ENCODE measurements around the gene ZDHHC14. TPM values are rescaled to one million over a fixed set of nuclear protein-coding genes. Genes with fewer than 3 reads are reported as not detected.

ZDHHC14 gene
- polyA plus RNA-seq, 1 donor (not counting 4 experiments of a cell fraction or from before 2014, with no cell fraction given), result 6.4 TPM

- dilution Hi-C loops (cut with MboI; ENCODE audit: extremely low pct_ligation_motif_present, low sequenced_read_pairs), result no loop called here
- Histone ChIP-seq H4K20me1 (ENCODE audit: control insufficient read depth, extremely low read depth, insufficient read depth, low read length) (no peaks in the 10 kb centered on the region), H3K27me3 (ENCODE audit: control insufficient read depth, extremely low read depth, insufficient read depth, low read length) (no peaks in the 10 kb centered on the region), H3K27ac (ENCODE audit: control insufficient read depth, insufficient read depth, low read length) (no peak overlapping the region), H3K9me1 (ENCODE audit: control insufficient read depth, extremely low read depth, insufficient read depth, low read length) (peaks cover 5% of the 10 kb centered on the region), H3K4me3 (ENCODE audit: control insufficient read depth in 2 of 3, extremely low read depth in 1 of 3, insufficient read depth in 2 of 3, low read depth in 1 of 3, low read length in 3 of 3) (no peak overlapping the region), H2AFZ (ENCODE audit: control insufficient read depth, low read length) (no peak overlapping the region), H3K9me3 (ENCODE audit: control insufficient read depth, low read depth, low read length) (no peaks in the 10 kb centered on the region), H3K79me2 (ENCODE audit: control insufficient read depth, insufficient read depth, low read length) (no peaks in the 10 kb centered on the region), H3K36me3 (ENCODE audit: control insufficient read depth in 2 of 2, extremely low read depth in 1 of 2, insufficient read depth in 2 of 2, low read length in 2 of 2) (no peaks in the 10 kb centered on the region), H3K4me1 (ENCODE audit: control insufficient read depth, extremely low read depth, insufficient read depth, low read length) (peaks cover 13% of the 10 kb centered on the region), H3K4me2 (ENCODE audit: control insufficient read depth, extremely low read depth, insufficient read depth, low read depth, low read length) (peak overlapping the region; percentile 29), H3K9ac (ENCODE audit: control insufficient read depth, extremely low read depth, insufficient read depth, low read length) (no peak overlapping the region)
- FAIRE-seq (peak; percentile 61), DNase-seq (ENCODE audit: low read depth, low spot score) (peak; percentile 48)
- no peak for TF ChIP-seq EZH2 (IDR thresholded peaks at IDR 0.05; ENCODE audit: low read length)
- TF ChIP-seq, protein P1, sequence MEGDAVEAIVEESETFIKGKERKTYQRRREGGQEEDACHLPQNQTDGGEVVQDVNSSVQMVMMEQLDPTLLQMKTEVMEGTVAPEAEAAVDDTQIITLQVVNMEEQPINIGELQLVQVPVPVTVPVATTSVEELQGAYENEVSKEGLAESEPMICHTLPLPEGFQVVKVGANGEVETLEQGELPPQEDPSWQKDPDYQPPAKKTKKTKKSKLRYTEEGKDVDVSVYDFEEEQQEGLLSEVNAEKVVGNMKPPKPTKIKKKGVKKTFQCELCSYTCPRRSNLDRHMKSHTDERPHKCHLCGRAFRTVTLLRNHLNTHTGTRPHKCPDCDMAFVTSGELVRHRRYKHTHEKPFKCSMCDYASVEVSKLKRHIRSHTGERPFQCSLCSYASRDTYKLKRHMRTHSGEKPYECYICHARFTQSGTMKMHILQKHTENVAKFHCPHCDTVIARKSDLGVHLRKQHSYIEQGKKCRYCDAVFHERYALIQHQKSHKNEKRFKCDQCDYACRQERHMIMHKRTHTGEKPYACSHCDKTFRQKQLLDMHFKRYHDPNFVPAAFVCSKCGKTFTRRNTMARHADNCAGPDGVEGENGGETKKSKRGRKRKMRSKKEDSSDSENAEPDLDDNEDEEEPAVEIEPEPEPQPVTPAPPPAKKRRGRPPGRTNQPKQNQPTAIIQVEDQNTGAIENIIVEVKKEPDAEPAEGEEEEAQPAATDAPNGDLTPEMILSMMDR (optimal IDR thresholded peaks at IDR 0.05 in 1 of 3, IDR thresholded peaks at IDR 0.05 in 1 of 3, conservative IDR thresholded peaks at IDR 0.05 in 1 of 3; ENCODE audit: extremely low read depth in 1 of 3, insufficient read depth in 2 of 3, low read length in 3 of 3), result no peak
Measured at GRCh38 chr6:157551041-157551832, 170.2 kb downstream of the ZDHHC14 start.

- no peaks in the 10 kb centered on the region for H3K79me2 ChIP-seq (ENCODE audit: control insufficient read depth, insufficient read depth, low read length)
- no peak for FAIRE-seq
- H3K9me1 ChIP-seq (ENCODE audit: control insufficient read depth, extremely low read depth, insufficient read depth, low read length), result peaks cover 5% of the 10 kb centered on the region
- dilution Hi-C loops (cut with MboI; ENCODE audit: extremely low pct_ligation_motif_present, low sequenced_read_pairs), result no loop called here
- no peak overlapping the region for H3K4me2 ChIP-seq (ENCODE audit: control insufficient read depth, extremely low read depth, insufficient read depth, low read depth, low read length)
- H3K9ac ChIP-seq (ENCODE audit: control insufficient read depth, extremely low read depth, insufficient read depth, low read length), result no peak overlapping the region
- H3K4me3 ChIP-seq (ENCODE audit: control insufficient read depth in 2 of 3, extremely low read depth in 1 of 3, insufficient read depth in 2 of 3, low read depth in 1 of 3, low read length in 3 of 3), result no peak overlapping the region
- no peak for TF ChIP-seq EZH2 (IDR thresholded peaks at IDR 0.05; ENCODE audit: low read length)
- TF ChIP-seq, protein P1 (optimal IDR thresholded peaks at IDR 0.05 in 1 of 3, IDR thresholded peaks at IDR 0.05 in 1 of 3, conservative IDR thresholded peaks at IDR 0.05 in 1 of 3; ENCODE audit: extremely low read depth in 1 of 3, insufficient read depth in 2 of 3, low read length in 3 of 3), result no peak
- no peaks in the 10 kb centered on the region for H4K20me1 ChIP-seq (ENCODE audit: control insufficient read depth, extremely low read depth, insufficient read depth, low read length)
- no peaks in the 10 kb centered on the region for H3K27me3 ChIP-seq (ENCODE audit: control insufficient read depth, extremely low read depth, insufficient read depth, low read length)
- no peak overlapping the region for H3K27ac ChIP-seq (ENCODE audit: control insufficient read depth, insufficient read depth, low read length)
- no peak for DNase-seq (ENCODE audit: low read depth, low spot score)
- no peaks in the 10 kb centered on the region for H3K9me3 ChIP-seq (ENCODE audit: control insufficient read depth, low read depth, low read length)
- no peaks in the 10 kb centered on the region for H3K36me3 ChIP-seq (ENCODE audit: control insufficient read depth in 2 of 2, extremely low read depth in 1 of 2, insufficient read depth in 2 of 2, low read length in 2 of 2)
- peaks cover 13% of the 10 kb centered on the region for H3K4me1 ChIP-seq (ENCODE audit: control insufficient read depth, extremely low read depth, insufficient read depth, low read length)
- H2AFZ ChIP-seq (ENCODE audit: control insufficient read depth, low read length), result no peak overlapping the region
Measured at GRCh38 chr6:157552081-157552747, 171.2 kb downstream of the ZDHHC14 start.
